CD4-positive, alpha-beta T cell treated with Interleukin-12 subunit alpha and Interleukin-12 subunit beta, for 1 hour (primary cell): ENCODE measurements around the gene TOE1.
"Not testable (repeated sequence)": the region's sequence is repeated elsewhere in the genome, so short reads cannot be mapped to it uniquely, and the experiment has no call there.

Experiments used
- DNase-seq: peaks from one replicate; pipeline ENCODE4 v3.0.0-alpha.2; 2020

TOE1 gene

DNA sequence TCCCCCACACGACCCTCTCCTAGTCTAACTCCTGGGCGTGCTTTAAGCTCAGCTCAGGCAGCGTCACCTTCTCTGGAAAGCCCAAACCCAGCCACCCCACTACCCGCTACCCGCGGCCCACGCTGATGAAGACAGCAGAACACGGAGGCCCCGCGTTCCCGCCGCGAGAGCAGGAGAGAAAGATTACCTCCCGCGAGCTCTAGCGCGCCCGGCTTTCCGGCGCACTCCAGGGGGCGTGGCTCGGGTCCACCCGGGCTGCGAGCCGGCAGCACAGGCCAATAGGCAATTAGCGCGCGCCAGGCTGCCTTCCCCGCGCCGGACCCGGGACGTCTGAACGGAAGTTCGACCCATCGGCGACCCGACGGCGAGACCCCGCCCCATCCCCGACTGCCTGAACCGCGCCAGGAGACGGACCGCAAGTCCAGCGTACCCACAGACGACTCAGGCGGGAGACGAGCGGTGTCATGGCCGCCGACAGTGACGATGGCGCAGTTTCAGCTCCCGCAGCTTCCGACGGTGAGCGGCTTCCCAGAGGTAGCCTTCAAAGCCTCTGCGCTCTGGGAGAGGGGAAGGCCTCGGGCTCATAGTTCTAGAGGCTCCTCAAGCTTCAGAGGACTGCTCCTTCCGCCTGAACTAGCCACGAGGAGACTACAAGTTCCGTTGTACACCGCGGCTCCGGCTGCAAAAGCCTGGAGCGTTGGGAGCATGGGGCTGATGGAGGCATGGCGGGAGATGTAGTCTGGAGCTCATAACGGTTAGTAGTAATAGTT, at the start of gene TOE1, which contains the start of gene MUTYH:
TSS of gene TOE1 (plus strand) at position 382 of the 770 bp plus-strand sequence. CDS start at position 465, 83 bp downstream.
TSS of gene MUTYH (minus strand) at position 652 of the 770 bp plus-strand sequence. CDS start 5,935 bp downstream, outside the sequence.
- DNase-seq, result peak; percentile 92

DNA sequence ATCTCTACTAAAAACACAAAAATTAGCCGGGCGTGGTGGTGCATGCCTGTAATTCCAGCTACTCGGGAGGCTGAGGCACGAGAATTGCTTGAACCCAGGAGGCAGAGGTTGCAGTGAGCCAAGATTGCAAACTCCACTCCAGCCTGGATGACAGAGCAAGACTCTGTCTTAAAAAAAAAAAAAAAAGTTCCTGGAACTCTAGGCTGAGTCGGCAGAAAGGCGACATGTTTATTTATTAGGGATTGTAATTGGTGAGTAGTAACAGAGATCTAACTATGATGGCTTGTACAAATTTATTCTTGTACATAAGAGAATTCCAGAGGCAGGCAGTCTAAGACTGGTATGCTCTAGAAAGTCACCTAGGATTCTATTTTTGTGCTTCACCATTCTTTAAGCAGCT, 49.0 kb upstream of the TOE1 start:
- DNase-seq, result not testable (repeated sequence)

DNA sequence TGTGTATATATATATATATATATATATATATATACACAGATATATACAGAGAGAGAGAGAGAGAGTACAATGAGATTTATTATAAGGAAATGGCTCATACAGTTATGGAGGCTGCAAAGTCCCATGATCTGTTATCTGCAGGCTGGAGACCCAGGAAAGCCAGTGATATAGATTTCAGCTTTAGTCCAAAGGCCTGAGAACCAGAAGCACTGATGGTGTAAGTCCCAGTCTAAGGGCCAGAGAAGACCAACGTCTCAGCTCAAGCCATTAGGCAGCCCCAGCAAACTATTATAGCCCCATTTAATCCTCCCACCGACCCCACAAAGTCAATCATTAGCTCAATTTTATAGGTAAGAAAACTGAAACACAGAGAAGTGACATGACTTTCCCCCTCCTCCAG, 48.3 kb upstream of the TOE1 start:
- no peak for DNase-seq

DNA sequence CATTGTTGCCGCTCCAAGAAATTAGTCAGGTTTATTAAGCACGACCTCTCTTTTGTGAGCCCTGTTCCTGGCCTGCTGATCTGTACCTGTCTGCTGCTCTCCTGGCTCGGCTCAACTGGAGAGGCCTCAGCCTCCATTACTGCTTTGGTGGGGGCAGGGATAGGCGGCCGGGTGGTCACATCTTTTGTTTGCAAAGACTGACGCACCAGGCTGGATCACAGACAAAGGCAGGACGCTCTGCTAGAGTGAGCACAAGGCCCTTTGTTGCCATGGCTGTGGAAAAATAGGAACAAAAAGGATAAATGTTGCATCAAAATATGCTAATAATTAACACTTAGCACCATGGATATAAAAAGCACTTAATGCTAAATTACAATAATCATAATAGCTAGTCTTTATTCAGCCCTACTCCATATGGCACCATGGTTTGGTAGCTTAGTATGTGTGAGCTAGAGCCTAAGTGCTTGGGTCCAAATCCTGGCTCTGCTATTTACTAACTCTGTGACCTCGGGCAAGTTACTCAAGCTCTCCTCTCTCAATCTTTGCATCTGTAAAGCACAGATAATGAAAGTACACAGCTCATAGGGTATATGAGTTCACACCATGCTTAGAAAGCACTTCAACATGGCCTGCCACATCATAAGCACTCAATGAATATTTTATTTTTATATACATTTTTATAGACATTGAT, 42.2 kb upstream of the TOE1 start:
- no peak for DNase-seq

DNA sequence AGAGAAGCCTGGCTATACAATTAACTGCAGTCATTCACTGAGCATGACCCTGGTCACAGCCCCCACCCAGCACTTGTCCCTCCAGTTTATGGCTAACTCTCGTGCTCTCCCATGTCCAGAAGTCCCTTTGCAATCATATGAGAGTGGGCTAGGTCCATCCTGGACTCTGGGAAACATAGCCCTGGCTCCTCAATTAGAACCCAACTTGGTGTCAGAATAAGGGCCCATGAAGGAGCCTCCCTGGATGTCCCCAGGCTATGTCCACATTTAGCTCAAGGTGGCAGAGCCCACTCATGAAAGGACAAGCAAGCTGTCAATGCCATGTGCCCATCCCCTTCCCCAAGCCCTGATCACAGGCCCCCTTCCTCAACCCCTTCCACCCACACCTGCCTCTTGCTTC, 40.7 kb upstream of the TOE1 start:
- no peak for DNase-seq

DNA sequence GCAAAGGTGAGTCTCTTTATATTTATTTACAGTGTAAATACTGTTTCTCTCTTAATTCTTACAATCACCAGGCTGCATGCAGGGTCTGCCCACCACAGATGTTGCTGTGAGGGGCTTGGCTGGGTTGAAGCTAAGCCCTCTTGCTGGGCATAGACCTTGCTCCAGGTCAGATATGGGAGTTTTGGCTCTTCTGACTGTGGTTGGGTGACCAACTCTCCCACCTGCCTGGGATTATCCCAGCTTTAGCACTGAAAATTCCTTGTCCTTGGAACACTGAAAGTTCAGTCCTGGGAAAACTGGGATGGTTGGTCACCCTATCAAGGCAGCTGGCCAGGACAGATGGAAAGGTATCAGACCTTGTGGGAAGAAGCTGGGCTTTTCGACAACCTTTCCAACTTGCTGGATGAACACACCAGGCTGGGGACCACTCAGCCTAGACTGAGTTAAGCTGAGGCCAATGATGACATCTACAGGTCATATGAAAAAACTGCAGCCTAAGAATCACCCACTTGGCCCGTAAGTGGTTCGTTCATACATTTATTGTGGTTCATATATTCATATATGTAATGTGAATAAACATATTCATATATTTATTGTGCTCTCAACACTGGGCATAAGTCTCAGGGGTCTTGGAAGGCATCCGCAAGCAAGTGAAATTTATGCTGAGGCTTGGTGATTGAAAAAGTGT, 39.8 kb upstream of the TOE1 start:
- DNase-seq, result peak; percentile 71

DNA sequence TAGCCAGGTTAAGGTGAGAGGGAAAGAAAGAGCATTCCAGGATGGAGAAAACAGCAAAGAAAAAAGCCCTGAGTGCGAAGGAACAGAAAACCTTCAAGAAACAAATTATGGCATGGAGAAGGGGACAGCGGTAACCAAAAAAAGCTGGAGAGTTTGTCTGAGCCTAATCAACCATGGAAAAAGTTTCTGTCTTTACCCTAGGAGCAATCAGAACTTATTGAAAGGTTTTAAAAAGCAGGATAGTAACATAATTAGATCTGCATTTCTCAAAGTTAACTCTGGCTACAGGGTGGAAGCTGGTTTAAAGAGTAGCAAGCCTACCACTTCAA, 39.3 kb upstream of the TOE1 start:
- no peak for DNase-seq

DNA sequence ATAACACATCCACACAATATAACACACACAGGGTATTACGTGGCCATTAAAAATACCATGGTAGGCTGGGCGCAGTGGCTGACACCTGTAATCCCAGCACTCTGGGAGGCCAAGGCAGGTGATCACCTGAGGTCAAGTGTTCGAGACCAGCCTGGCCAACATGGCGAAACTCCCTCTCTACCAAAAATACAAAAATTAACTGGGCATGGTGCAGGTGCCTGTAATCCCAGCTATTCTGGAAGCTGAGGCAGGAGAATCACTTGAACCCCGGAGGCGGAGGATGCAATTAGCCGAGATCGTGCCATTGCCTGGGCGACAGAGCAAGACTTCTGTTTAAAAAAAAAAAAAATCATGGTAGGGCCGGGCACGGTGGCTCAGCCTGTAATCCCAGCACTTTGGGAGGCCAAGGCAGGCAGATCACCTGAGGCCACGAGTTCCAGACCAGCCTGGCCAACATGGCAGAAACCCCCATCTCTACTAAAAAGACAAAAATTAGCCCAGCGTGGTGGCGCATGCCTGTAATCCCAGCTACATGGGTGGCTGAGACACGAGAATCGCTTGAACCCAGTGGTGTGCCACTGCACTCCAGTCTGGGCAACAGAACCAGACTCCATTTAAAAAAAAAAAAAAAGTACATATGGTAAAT, 37.3 kb upstream of the TOE1 start:
- DNase-seq, result no peak

DNA sequence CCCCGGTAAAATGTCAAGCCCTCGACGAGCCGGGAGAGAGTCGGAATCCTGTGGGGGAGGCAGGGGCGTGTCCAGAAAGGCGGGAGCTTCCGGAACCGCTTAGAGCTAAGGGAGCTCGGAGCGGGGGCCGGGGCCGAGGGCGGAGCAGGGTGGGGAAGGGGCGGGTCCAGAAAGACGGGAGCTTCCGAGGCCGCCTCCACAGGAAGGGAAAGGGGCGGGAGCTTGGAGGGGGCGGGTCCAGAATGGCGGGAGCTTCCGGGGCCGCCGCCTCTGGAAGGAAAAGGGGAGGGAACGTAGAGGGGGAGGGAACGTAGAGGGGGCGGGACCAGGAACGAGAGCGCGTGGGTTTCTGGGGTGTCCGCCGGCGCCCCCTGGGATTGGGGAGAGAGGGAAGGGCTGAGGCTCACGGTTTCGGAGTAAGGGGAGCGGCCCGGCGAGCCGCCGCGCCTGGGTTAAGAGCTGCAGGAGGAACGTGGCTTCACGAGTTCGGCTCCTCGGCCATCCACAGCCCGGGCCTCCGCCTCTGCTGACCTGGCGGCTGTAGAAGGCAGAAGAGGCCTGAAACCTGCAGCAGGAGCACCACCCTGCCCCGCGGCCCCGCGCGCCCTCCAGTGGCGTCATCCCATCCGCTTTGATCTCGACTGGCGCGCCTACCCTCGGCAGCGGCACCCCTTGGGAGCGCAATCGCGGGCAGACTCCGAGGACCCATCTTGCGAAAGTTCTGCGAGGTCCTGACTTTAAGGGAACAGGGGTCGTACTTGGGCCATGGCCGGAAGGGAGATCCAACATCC, 36.3 kb upstream of the TOE1 start:
- DNase-seq, result peak; percentile 99

DNA sequence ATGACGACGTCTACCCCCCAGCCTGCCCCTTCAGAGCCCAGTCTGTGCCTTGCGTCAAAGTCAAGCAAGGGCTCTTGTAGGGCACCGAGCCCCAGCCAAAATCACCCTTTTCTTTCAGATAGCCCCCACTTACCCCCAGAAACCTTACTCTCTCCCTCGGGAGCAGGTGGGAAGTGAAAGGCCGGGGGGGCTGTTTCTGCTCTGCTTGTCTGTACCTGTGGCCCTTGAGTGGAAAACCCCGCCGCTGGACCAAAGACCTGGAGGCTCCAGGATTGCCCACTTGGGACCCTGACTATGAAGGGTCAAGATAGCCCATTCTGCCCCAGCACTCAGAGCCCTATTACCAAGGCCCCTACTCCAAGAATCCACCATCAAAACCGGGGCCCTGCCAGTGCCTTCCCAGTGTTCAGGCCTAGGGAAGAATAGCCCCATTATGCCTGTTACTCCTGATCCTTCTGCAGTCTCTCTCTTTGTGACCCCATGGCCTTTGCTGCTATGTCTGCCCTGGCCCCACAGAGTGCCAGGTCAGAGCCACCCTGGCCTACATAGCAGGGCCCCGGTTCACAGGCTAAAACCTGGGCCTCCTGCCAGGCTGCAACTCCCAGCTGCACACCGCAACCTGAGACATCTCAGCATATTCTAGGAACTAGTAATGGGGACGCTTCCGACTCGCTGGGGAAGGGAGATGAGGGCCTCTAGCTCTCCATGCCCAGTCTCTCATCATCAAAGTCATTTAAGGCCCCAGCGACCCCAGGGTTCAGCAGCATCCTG, 35.5 kb upstream of the TOE1 start:
- DNase-seq, result no peak

DNA sequence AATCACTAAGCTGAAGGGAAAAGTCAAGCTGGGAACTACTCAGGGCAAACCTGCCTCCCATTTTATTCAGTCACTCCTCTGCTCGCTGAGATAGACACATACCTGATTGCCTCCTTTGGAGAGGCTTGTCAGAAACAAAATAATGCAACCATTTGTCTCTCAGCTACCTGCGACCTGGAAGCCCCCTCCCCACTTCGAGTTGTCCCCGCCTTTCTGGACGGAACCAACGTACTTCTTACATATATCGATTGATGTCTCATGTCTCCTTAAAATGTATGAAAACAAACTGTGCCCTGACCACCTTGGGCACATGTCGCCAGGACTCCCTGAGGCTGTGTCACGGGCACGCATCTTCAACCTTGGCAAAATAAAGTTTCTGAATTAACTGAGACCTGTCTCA, 34.7 kb upstream of the TOE1 start:
- DNase-seq, result no peak

DNA sequence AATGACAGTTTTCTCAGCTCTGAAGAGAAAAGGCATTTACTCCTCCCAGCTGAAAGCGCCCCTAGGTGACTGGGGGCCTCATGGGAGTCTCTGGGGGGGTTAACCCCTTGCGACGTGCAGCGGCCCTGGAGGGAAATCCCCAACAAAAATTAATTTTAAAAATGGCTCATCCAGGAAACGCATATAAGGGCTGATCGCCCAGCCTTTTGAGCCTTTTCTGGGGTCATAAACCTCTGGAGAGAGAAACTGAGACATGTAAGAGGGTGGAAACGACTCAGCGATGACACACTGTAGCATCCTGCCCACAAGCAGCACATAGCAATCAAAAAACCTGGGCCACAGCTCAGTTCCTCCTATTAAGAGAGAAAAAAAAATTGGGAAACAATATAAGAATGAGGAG, 33.7 kb upstream of the TOE1 start:
- no peak for DNase-seq

DNA sequence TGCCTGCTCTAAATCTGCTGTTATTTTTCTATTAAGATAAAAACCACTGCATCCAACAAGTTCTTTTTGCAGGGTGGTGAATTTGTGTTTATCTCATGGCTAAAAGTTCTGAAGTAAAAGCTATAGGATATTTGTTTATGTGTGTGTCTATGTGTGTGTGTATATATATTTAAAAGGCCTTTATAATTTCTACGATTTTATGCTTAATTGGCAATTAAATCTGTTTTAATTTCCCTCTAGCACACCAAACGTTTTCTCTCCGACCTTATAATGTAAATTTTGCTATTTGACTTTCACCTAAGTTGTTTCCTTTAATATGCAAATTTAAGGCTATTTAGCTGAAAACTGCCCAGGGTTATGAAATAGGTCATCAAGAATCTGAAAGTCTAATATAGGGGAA, 33.1 kb upstream of the TOE1 start:
- no peak for DNase-seq

DNA sequence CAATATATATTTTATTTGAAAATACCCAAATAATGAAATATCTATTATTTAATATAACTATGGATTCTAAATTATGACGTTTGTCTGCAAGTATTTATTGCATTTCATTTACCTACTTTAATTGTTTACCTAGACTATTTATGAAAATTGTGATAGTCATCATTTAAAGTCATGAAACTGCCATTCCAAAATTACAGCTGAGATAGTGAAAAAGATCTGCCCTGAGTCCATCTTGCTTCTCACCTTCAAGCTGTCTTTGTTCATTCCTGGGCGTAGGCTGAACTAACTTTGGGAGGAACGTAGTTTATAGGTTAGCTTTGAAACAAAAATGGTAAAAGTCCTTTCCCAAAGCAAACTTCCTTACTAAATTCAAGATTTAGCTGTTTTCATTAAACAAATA, 25.7 kb upstream of the TOE1 start:
- DNase-seq, result no peak

DNA sequence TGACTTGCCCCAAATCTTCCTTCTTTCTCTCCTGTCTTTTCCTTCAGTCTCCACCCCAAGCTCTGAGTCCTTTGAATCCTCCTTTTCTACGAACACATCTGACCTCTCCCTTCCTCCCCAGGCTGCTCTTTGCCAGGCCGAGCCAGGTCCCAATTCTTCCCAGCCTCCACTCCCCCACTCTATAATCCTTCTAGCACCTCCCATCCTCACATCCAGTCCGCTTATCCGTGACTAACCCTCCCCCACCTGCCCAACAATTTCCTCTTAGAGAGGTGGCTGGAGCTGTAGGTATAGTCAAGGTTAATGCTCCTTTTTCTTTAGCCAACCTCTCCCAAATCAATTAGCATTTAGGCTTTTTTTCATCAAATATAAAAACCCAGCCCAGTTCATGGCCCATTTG, 22.8 kb upstream of the TOE1 start:
- no peak for DNase-seq

DNA sequence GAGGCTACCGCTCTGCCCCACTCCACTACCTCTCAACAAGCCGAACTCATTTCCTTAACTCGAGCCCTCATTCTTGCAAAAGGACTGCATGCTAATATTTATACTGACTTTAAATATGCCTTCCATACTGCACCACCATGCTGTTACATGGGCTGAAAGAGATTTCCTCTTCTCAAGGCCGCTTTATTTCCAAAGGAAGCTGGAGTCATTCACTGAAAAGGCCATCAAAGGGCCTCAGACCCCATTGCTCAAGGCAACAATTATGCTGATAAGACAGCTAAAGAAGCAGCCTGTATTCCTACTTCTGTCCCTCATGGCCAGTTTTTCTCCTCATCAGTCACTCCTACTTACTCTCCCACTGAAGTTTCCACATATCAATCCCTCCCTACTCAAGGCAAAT, 20.2 kb upstream of the TOE1 start:
- DNase-seq, result no peak

DNA sequence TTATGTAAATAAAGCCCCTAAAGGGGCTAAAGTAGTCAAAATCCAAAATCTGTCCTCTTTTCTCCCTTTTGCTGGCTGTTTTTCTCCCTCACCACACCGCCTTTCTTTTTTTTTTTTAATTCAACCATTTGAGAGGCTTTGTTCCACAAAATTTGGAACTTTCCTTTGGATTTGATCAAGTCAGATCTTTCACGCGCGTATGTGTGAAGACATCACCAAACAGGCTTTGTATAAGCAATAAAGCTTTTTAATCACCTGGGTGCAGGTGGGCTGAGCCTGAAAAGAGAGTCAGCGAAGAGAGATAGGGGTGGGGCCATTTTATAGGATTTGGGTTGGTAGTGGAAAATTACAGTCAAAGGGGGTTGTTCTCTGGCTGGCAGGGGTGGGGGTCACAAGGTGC, 18.5 kb upstream of the TOE1 start:
- DNase-seq, result no peak

DNA sequence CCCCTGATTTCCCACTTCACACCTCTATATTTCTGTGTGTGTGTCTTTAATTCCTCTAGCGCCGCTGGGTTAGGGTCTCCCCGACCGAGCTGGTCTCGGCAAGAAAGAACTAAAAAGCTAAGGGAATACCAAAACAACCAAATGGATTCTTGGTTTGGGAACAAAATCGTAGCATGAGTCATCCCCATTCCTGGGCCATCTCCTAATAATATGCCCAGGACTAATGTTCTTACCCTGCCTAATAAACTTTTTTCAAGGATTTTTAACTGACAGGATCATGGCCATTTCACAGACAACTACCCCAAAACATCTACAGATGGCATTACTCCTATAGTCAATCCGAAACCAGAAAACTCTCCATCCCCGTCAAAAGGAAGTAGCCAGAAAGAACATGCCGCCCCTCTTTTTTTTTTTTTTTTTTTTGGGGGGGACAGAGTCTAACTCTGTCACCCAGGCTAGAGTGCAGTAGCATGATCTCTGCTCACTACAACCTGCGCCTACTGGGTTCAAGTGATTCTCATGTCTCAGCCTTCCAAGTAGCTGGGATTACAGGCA, 17.4 kb upstream of the TOE1 start:
- no peak for DNase-seq

DNA sequence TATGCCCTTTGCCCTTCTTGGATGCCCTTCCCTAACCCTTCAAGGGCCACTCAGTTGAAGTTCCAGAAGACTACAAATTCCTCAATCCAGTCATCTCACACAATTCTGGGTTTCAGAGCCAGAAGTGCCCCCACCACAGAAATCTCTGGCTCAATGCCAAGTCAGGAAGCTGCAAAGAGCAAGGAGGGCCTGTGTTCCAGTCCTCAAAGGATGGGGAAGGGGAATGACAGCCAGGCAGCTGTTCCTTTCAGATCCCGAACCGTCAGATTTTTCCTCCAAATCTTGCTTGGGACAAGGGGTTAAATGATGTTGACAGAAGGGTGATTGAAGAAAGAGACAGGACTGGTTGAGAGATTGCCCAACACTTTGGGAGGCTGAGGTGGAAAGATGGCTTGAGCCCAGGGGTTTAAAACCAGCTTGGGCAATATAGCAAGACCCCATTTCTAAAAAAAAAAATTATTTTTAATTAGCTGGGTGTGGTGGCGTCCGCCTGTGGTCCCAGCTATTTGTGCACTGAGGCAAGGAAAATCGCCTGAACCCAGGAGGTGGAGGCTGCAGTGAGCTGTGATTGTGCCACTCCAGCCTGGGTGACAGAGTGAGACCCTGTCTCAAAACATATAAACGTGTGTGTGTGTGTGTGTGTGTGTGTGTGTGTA, 14.0 kb upstream of the TOE1 start:
- no peak for DNase-seq

DNA sequence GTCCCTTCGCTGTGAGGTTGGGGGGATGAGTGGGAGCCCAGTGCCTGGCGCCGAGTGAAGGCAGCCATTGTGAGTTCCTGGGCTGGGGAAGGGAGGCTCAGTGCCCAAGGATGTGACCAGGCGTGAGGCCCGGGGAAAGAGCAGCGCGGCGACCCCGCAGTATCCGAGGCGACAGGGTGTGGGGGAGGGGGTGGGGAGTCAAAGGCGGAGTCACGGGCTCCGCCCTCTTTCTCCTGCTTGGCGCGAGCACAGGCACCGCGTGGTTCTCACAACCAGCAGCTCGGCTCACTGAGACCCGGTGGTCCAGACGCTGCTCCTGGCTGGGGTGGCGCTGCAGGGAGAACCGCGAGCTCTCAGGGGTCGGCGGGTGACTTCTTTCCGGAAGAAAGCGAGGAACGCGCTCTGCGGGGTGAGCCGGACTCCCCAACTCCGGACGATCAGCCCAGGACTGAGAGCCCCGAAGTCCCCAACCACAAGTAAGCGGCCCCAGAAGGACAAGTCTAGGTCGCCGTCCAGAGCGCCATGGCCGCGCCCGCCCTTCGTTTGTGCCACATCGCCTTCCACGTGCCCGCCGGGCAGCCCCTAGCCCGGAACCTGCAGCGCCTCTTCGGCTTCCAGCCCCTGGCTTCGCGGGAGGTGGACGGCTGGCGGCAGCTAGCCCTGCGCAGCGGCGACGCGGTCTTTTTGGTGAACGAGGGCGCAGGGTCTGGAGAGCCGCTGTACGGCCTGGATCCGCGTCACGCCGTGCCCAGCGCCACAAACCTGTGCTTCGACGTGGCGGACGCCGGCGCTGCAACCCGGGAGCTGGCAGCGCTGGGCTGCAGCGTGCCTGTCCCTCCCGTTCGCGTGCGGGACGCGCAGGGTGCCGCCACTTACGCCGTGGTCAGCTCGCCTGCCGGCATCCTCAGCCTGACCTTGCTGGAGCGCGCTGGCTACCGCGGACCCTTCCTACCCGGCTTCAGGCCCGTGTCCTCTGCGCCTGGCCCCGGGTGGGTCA, 13.0 kb upstream of the TOE1 start, which contains the start of gene HPDL:
TSS of gene HPDL (plus strand) at position 269 of the 997 bp plus-strand sequence. CDS start at position 523, 254 bp downstream.
- DNase-seq, result peak; percentile 61
